ENCODE results near the gene PCNX3.

GRCh38 chr11:65579291-65579690, 36.3 kb upstream of the PCNX3 start:
- no peak for TF ChIP-seq GATA2 (IDR thresholded peaks at IDR 0.05; ENCODE audit: low read depth, low read length)
- no peak for TF ChIP-seq GATA3 (IDR thresholded peaks at IDR 0.05; ENCODE audit: low read depth, low read length)

Data from SH-SY5Y (cell line).